HCT116 (cell line): ENCODE measurements around the gene RBM46. TPM values are rescaled to one million over a fixed set of nuclear protein-coding genes. Genes with fewer than 3 reads are reported as not detected.

ENCODE experiments used
- ATAC-seq: fragments of 200-7000 bp; cut with Tn5 transposase; 2 replicates; pipeline ENCODE4 v1.9.1; 2020; ENCODE audit warnings: mild to moderate bottlenecking, moderate library complexity
- BruUV-seq: library from RNA; stranded (reverse); fragments of 400-500 nt; replicated peaks from 2 replicates; lab custom pipeline; 2021; lab: Mats Ljungman, UMichigan
- CTCF ChIA-PET: fragments of 300-600 bp; sonication (Branson Sonifier 250); formaldehyde crosslinking; loops from one replicate; lab custom pipeline; 2021; ENCODE audit warnings: antibody characterized with exemption; lab: Charles Lee
- POLR2A ChIA-PET: fragments of 300-600, 350-600 bp; sonication (Branson Sonifier 250); formaldehyde crosslinking; loops from one replicate; lab custom pipeline; 2021; ENCODE audit warnings: antibody characterized with exemption; lab: Charles Lee
- RAD21 ChIA-PET, 2 experiments: fragments of 300-600 bp; sonication (Branson Sonifier 250); formaldehyde crosslinking; loops; one replicate each; lab custom pipeline; 2023; ENCODE audit warnings: low total read pairs in 2 of 2; ENCODE audit not compliant: uncharacterized antibody in 2 of 2, unreplicated experiment in 2 of 2, low non-redundant PET in 1 of 2; lab: Charles Lee
- DNase-seq: peaks from one replicate; pipeline ENCODE4 v3.0.0-alpha.2; 2010; ENCODE audit warnings: low read depth, low spot score
- H2AFZ ChIP-seq: fragments of 200-600 bp; shearing (Covaris generic), sonication (generic); 2 replicates; pipeline ENCODE4 v1.6.1; 2017; ENCODE audit warnings: low read depth, mixed run types, mixed read lengths, antibody characterized with exemption, low read length; ENCODE audit not compliant: poor library complexity, severe bottlenecking
- H3K27ac ChIP-seq: 2 replicates; pipeline ENCODE4 v1.5.1; 2012; ENCODE audit warnings: low read depth, low read length
- H3K27me3 ChIP-seq: fragments of 200-600 bp; sonication (generic); 2 replicates; pipeline ENCODE4 v1.6.1; 2016; ENCODE audit warnings: mixed run types, low read length, mixed read lengths; ENCODE audit not compliant: insufficient read depth
- H3K36me3 ChIP-seq, 2 experiments: fragments of 200-500 bp in 1 of 2; fragments of 200-600 bp in 1 of 2; sonication (Bioruptor generic) in 1 of 2; sonication (generic) in 1 of 2; 2 replicates each; pipeline versions ENCODE4 v1.5.1 to v1.6.1; 2014 to 2016; ENCODE audit warnings: low read length in 2 of 2, inconsistent platforms in 1 of 2, mixed read lengths in 1 of 2, mixed run types in 1 of 2; ENCODE audit not compliant: insufficient read depth in 2 of 2, control insufficient read depth in 1 of 2
- H3K4me1 ChIP-seq, 2 experiments: fragments of 200-600 bp in 1 of 2; sonication (generic) in 1 of 2; 2 replicates each; pipeline versions ENCODE4 v1.5.1 to v1.6.1; 2012 to 2017; ENCODE audit warnings: low read length in 2 of 2, inconsistent platforms in 1 of 2, mild to moderate bottlenecking in 1 of 2, mixed read lengths in 1 of 2, mixed run types in 1 of 2, moderate library complexity in 1 of 2; ENCODE audit not compliant: insufficient read depth in 2 of 2, control insufficient read depth in 1 of 2
- H3K4me2 ChIP-seq: fragments of 200-600 bp; sonication (generic); 2 replicates; pipeline ENCODE4 v1.6.1; 2017; ENCODE audit warnings: mixed run types, low read length, mixed read lengths
- H3K4me3 ChIP-seq, 2 experiments: fragments of 200-600 bp in 1 of 2; sonication (generic) in 1 of 2; replicated peaks in 1 of 2; 2 replicates each; pipeline ENCODE4 v1.5.1; 2011 to 2016; ENCODE audit warnings: low read length in 2 of 2, control low read depth in 1 of 2, low read depth in 1 of 2, mild to moderate bottlenecking in 1 of 2, mixed read lengths in 1 of 2, mixed run types in 1 of 2
- H3K79me2 ChIP-seq: fragments of 200-600 bp; sonication (generic); 2 replicates; pipeline ENCODE4 v1.6.1; 2017; ENCODE audit warnings: mild to moderate bottlenecking, mixed run types, low read length, moderate library complexity, mixed read lengths; ENCODE audit not compliant: insufficient read depth
- H3K9ac ChIP-seq: fragments of 200-600 bp; sonication (generic); 2 replicates; pipeline ENCODE4 v1.6.1; 2016; ENCODE audit warnings: low read length, mixed read lengths
- H3K9me2 ChIP-seq: fragments of 200-600 bp; sonication (generic), shearing (Covaris generic); 2 replicates; pipeline ENCODE4 v1.6.1; 2017; ENCODE audit warnings: mixed run types, mild to moderate bottlenecking, moderate library complexity; ENCODE audit not compliant: insufficient read depth
- H3K9me3 ChIP-seq, 2 experiments: fragments of 200-500 bp in 1 of 2; fragments of 200-600 bp in 1 of 2; sonication (Bioruptor generic) in 1 of 2; sonication (generic) in 1 of 2; 2 replicates each; pipeline ENCODE4 v1.6.1; 2014 to 2017; ENCODE audit warnings: low read length in 2 of 2, mixed read lengths in 2 of 2, inconsistent platforms in 1 of 2, low read depth in 1 of 2, mild to moderate bottlenecking in 1 of 2, mixed run types in 1 of 2, moderate library complexity in 1 of 2; ENCODE audit not compliant: control insufficient read depth in 1 of 2, insufficient read depth in 1 of 2
- H4K20me1 ChIP-seq: fragments of 200-600 bp; sonication (generic), shearing (Covaris generic); 2 replicates; pipeline ENCODE4 v1.6.1; 2017; ENCODE audit warnings: mixed run types, mild to moderate bottlenecking, moderate library complexity; ENCODE audit not compliant: insufficient read depth
- ATF3 ChIP-seq: IDR thresholded peaks from 2 replicates; pipeline ENCODE4 v1.6.1; 2012
- CBX3 ChIP-seq: IDR thresholded peaks from 2 replicates; pipeline ENCODE4 v1.6.1; 2012; ENCODE audit warnings: low read depth
- CTCF ChIP-seq, 3 experiments: fragments of 200-600 bp in 1 of 3; sonication (generic) in 1 of 3; IDR thresholded peaks in 2 of 3; conservative IDR thresholded peaks in 1 of 3; 2 replicates each; pipeline ENCODE4 v1.5.1; 2012 to 2017; ENCODE audit warnings: low read depth in 2 of 3, low read length in 2 of 3, antibody characterized with exemption in 1 of 3, borderline replicate concordance in 1 of 3, control low read depth in 1 of 3, mild to moderate bottlenecking in 1 of 3, mixed read lengths in 1 of 3, mixed run types in 1 of 3, moderate library complexity in 1 of 3; ENCODE audit not compliant: insufficient read depth in 1 of 3
- FOSL1 ChIP-seq: IDR thresholded peaks from 2 replicates; pipeline ENCODE4 v1.6.1; 2012; ENCODE audit warnings: low read depth
- RAD21 ChIP-seq: IDR thresholded peaks from 2 replicates; pipeline ENCODE4 v1.6.1; 2012; ENCODE audit warnings: low read depth, mild to moderate bottlenecking
- SP1 ChIP-seq: IDR thresholded peaks from 2 replicates; pipeline ENCODE4 v1.6.1; 2012; ENCODE audit warnings: low read depth
- SRF ChIP-seq: IDR thresholded peaks from 2 replicates; pipeline ENCODE4 v1.6.1; 2012; ENCODE audit warnings: low read depth
- TCF7L2 ChIP-seq: IDR thresholded peaks from 2 replicates; pipeline ENCODE4 v1.7.0; 2011; ENCODE audit warnings: borderline replicate concordance, inconsistent platforms; ENCODE audit not compliant: insufficient read depth, insufficient read length; ENCODE audit errors: extremely low read depth
- ZBTB33 ChIP-seq: IDR thresholded peaks from 2 replicates; pipeline ENCODE4 v1.6.1; 2011; ENCODE audit warnings: mild to moderate bottlenecking, low read length, moderate library complexity; ENCODE audit not compliant: insufficient replicate concordance; ENCODE audit errors: extremely low read depth
- intact Hi-C: fragments of 100-400 bp; cut with micrococcal nuclease; formaldehyde crosslinking; loops from 2 replicates; pipeline ENCODE4 v1.10.0; 2022
- total RNA-seq: library from RNA; stranded (reverse); gene quantifications from one replicate; pipeline ENCODE4 v1.2.1, GENCODE V29; 2021; ENCODE audit not compliant: unreplicated experiment

The RBM46 gene
- total RNA-seq, 1 experiment from 2014 or later = 0.39 TPM

- TF ChIP-seq ATF3 = no peak
- TF ChIP-seq SP1 = no peak
Measured at GRCh38 chr4:154781983-154782293, 866 bp downstream of the RBM46 start (continued).

- H3K27me3 ChIP-seq = no peaks in the 10 kb centered on the region
- H3K36me3 ChIP-seq = no peaks in the 10 kb centered on the region
- H3K9me2 ChIP-seq = no peaks in the 10 kb centered on the region
- H3K4me1 ChIP-seq = no peaks in the 10 kb centered on the region
- H3K9ac ChIP-seq = no peak overlapping the region
- H3K27ac ChIP-seq = no peak overlapping the region
- H4K20me1 ChIP-seq = no peaks in the 10 kb centered on the region
- H3K9me3 ChIP-seq = no peaks in the 10 kb centered on the region
- ATAC-seq (peak; percentile 64), DNase-seq (peak; percentile 34)
- intact Hi-C loops = loop anchor here (1.0 to 5.0 kb wide), 4 partner anchors 121 to 980 kb away; no protein-coding TSS in a partner anchor
- ChIA-PET POLR2A (no interaction called here), RAD21 (interaction anchor here in 1 of 2 experiments (1.7 kb wide), 1 partner anchor 121 kb away, joined by 8 read pairs; no protein-coding TSS in a partner anchor), CTCF (interaction anchor here (0.6 to 3.5 kb wide), 26 partner anchors 9 to 980 kb away, joined by 3 to 62 read pairs (median 4); no protein-coding TSS in a partner anchor)
- no peak overlapping the region; a peak in 1 of 4 replicates for H3K4me3 ChIP-seq
- H3K4me2 ChIP-seq = peak overlapping the region; percentile 46
- TF ChIP-seq SRF = no peak
- peak; percentile 52 to 99 (median 87) for TF ChIP-seq CTCF (IDR thresholded peaks at IDR 0.05 in 2 of 3, conservative IDR thresholded peaks at IDR 0.05 in 1 of 3; ENCODE audit: borderline replicate concordance in 1 of 3, insufficient read depth in 1 of 3, low read depth in 2 of 3, low read length in 2 of 3)
- TF ChIP-seq RAD21 = peak; percentile 86
- peak; percentile 40; the same call in 1 of the 2 replicates for TF ChIP-seq CBX3
- TF ChIP-seq FOSL1 = no peak
- no peak for TF ChIP-seq TCF7L2
- TF ChIP-seq ZBTB33 = no peak
- peak overlapping the region; percentile 82 for H2AFZ ChIP-seq
- BruUV-seq = no TSS peak
- no peaks in the 10 kb centered on the region for H3K79me2 ChIP-seq
Measured at GRCh38 chr4:154807042-154807630, 26.1 kb downstream of the RBM46 start.
